SJSA1 (cell line): ENCODE measurements around the gene HOXB3. TPM values are rescaled to one million over a fixed set of nuclear protein-coding genes. Genes with fewer than 3 reads are reported as not detected.

Source experiments
- DNase-seq, 2 experiments: peaks; one replicate each; pipeline ENCODE4 v3.0.0-alpha.2; 2015 to 2020; ENCODE audit warnings: low spot score in 2 of 2, low read depth in 1 of 2
- H3K27ac ChIP-seq: fragments of 250-450 bp; sonication (Bioruptor Pico); 2 replicates; pipeline ENCODE4 v1.5.1; 2020; ENCODE audit warnings: mild to moderate bottlenecking, moderate library complexity
- H3K27me3 ChIP-seq: fragments of 250-450 bp; sonication (Bioruptor Pico); replicated peaks from 2 replicates; pipeline ENCODE4 v1.5.1; 2020; ENCODE audit warnings: mild to moderate bottlenecking, moderate library complexity
- H3K36me3 ChIP-seq: fragments of 250-450 bp; sonication (Bioruptor Pico); 2 replicates; pipeline ENCODE4 v1.5.1; 2020; ENCODE audit warnings: mild to moderate bottlenecking
- H3K4me1 ChIP-seq: fragments of 250-450 bp; sonication (Bioruptor Pico); replicated peaks from 2 replicates; pipeline ENCODE4 v1.6.1; 2021; ENCODE audit warnings: mild to moderate bottlenecking
- H3K4me3 ChIP-seq: fragments of 250-450 bp; sonication (Bioruptor Pico); 2 replicates; pipeline ENCODE4 v1.5.1; 2020; ENCODE audit warnings: mild to moderate bottlenecking
- H3K9me3 ChIP-seq: fragments of 250-450 bp; sonication (Bioruptor Pico); replicated peaks from 2 replicates; pipeline ENCODE4 v1.5.1; 2020; ENCODE audit warnings: mild to moderate bottlenecking
- total RNA-seq: library from RNA; depleted of rRNA; stranded (reverse); fragments of >200 nt; shearing (Covaris generic); gene quantifications from 2 replicates; pipeline ENCODE4 v1.2.3, GENCODE V29; 2014

The HOXB3 gene
- total RNA-seq, 1 experiment from 2014 or later, result 5.2 TPM

GRCh38 chr17:48527547-48527932 lies 62.5 kb downstream of the HOXB3 start:
- no peaks in the 10 kb centered on the region; the same call in 1 of the 2 replicates for H3K36me3 ChIP-seq
- no peaks in the 10 kb centered on the region for H3K4me1 ChIP-seq
- no peaks in the 10 kb centered on the region; the same call in 1 of the 2 replicates for H3K27me3 ChIP-seq
- H3K4me3 ChIP-seq, result no peak overlapping the region
- no peaks in the 10 kb centered on the region for H3K9me3 ChIP-seq
- no peak overlapping the region for H3K27ac ChIP-seq
- DNase-seq, result no peak

GRCh38 chr17:48526608-48527546 lies 63.2 kb downstream of the HOXB3 start:
- Histone ChIP-seq H3K36me3 (no peaks in the 10 kb centered on the region; the same call in 1 of the 2 replicates), H3K4me1 (0 out of 2 replicates have a peak, but pooled peaks cover 5% of the 10 kb centered on the region), H3K9me3 (no peaks in the 10 kb centered on the region), H3K27me3 (no peaks in the 10 kb centered on the region; the same call in 1 of the 2 replicates), H3K27ac (no peak overlapping the region), H3K4me3 (no peak overlapping the region)
- DNase-seq, result no peak

GRCh38 chr17:48523010-48523409 lies 67.0 kb downstream of the HOXB3 start:
- Histone ChIP-seq H3K27me3 (peaks cover 4% of the 10 kb centered on the region; the same call in 1 of the 2 replicates), H3K4me3 (no peak overlapping the region), H3K27ac (no peak overlapping the region), H3K4me1 (0 out of 2 replicates have a peak, but pooled peaks cover 10% of the 10 kb centered on the region), H3K9me3 (no peaks in the 10 kb centered on the region; the same call in 1 of the 2 replicates), H3K36me3 (no peaks in the 10 kb centered on the region; the same call in 1 of the 2 replicates)
- no peak for DNase-seq

GRCh38 chr17:48522031-48522653 lies 67.9 kb downstream of the HOXB3 start:
- H3K27me3 ChIP-seq, result peaks cover 13% of the 10 kb centered on the region
- H3K27ac ChIP-seq, result no peak overlapping the region
- no peak for DNase-seq

GRCh38 chr17:48520631-48521079 lies 69.4 kb downstream of the HOXB3 start:
- 0 out of 2 replicates have a peak, but pooled peaks cover 10% of the 10 kb centered on the region for H3K4me1 ChIP-seq
- no peak for DNase-seq
- H3K9me3 ChIP-seq, result no peaks in the 10 kb centered on the region; the same call in none of the 2 replicates
- no peak overlapping the region for H3K4me3 ChIP-seq
- H3K27me3 ChIP-seq, result peaks cover 25% of the 10 kb centered on the region
- no peaks in the 10 kb centered on the region for H3K36me3 ChIP-seq
- no peak overlapping the region for H3K27ac ChIP-seq

More at GRCh38 chr17:48522031-48522653, 67.9 kb downstream of the HOXB3 start:
- Histone ChIP-seq H3K36me3 (no peaks in the 10 kb centered on the region; the same call in 1 of the 2 replicates), H3K4me1 (0 out of 2 replicates have a peak, but pooled peaks cover 10% of the 10 kb centered on the region), H3K4me3 (no peak overlapping the region), H3K9me3 (no peaks in the 10 kb centered on the region; the same call in 1 of the 2 replicates)

GRCh38 chr17:48519427-48519826 lies 70.6 kb downstream of the HOXB3 start:
- no peaks in the 10 kb centered on the region; the same call in none of the 2 replicates for H3K9me3 ChIP-seq
- 0 out of 2 replicates have a peak, but pooled peaks cover 10% of the 10 kb centered on the region for H3K4me1 ChIP-seq

GRCh38 chr17:48517478-48517877 lies 72.6 kb downstream of the HOXB3 start:
- H3K27ac ChIP-seq, result no peak overlapping the region
- no peak for DNase-seq
- H3K36me3 ChIP-seq, result no peaks in the 10 kb centered on the region
- peaks cover 50% of the 10 kb centered on the region for H3K27me3 ChIP-seq
- H3K9me3 ChIP-seq, result no peaks in the 10 kb centered on the region; the same call in none of the 2 replicates
- no peak overlapping the region for H3K4me3 ChIP-seq
- H3K4me1 ChIP-seq, result 0 out of 2 replicates have a peak, but pooled peaks cover 10% of the 10 kb centered on the region

More at GRCh38 chr17:48519427-48519826, 70.6 kb downstream of the HOXB3 start:
- Histone ChIP-seq H3K4me3 (no peak overlapping the region), H3K27ac (no peak overlapping the region), H3K36me3 (no peaks in the 10 kb centered on the region), H3K27me3 (peaks cover 38% of the 10 kb centered on the region)
- no peak for DNase-seq

- Histone ChIP-seq H3K36me3 (no peaks in the 10 kb centered on the region), H3K4me1 (0 out of 2 replicates have a peak, but pooled peaks cover 4% of the 10 kb centered on the region), H3K27ac (no peak overlapping the region), H3K9me3 (no peaks in the 10 kb centered on the region; the same call in none of the 2 replicates), H3K4me3 (no peak overlapping the region), H3K27me3 (peaks cover 50% of the 10 kb centered on the region)
- DNase-seq, result no peak
Measured at GRCh38 chr17:48515925-48516900, 73.8 kb downstream of the HOXB3 start.

- Histone ChIP-seq H3K27me3 (peaks cover 47% of the 10 kb centered on the region), H3K4me3 (no peak overlapping the region), H3K36me3 (no peaks in the 10 kb centered on the region), H3K27ac (no peak overlapping the region), H3K4me1 (no peaks in the 10 kb centered on the region), H3K9me3 (no peaks in the 10 kb centered on the region; the same call in none of the 2 replicates)
- DNase-seq, result no peak
Measured at GRCh38 chr17:48514477-48514876, 75.6 kb downstream of the HOXB3 start.

GRCh38 chr17:48513666-48514455 lies 76.2 kb downstream of the HOXB3 start:
- peaks cover 47% of the 10 kb centered on the region for H3K27me3 ChIP-seq
- no peak for DNase-seq
- no peaks in the 10 kb centered on the region; the same call in none of the 2 replicates for H3K9me3 ChIP-seq
- H3K27ac ChIP-seq, result no peak overlapping the region
- no peaks in the 10 kb centered on the region for H3K36me3 ChIP-seq
- no peaks in the 10 kb centered on the region for H3K4me1 ChIP-seq
- H3K4me3 ChIP-seq, result no peak overlapping the region

- no peak for DNase-seq
- Histone ChIP-seq H3K4me1 (no peaks in the 10 kb centered on the region), H3K27ac (no peak overlapping the region), H3K9me3 (no peaks in the 10 kb centered on the region; the same call in none of the 2 replicates), H3K36me3 (no peaks in the 10 kb centered on the region), H3K27me3 (peaks cover 47% of the 10 kb centered on the region), H3K4me3 (no peak overlapping the region)
Measured at GRCh38 chr17:48513097-48513496, 76.9 kb downstream of the HOXB3 start.
